NCI-H1092 treated with DMSO at 0.1 percent for 48 hours (cell line): ENCODE results near the gene NSMF.
A peak's percentile ranks its signal among the peaks of the same experiment; 100 is the strongest.
"Not testable (repeated sequence)": the region's sequence is repeated elsewhere in the genome, so short reads cannot be mapped to it uniquely, and the experiment has no call there.

Experiments used
- DNase-seq: peaks from one replicate; lab custom pipeline; 2025; lab: John Stamatoyannopoulos, UW

The NSMF gene

DNA sequence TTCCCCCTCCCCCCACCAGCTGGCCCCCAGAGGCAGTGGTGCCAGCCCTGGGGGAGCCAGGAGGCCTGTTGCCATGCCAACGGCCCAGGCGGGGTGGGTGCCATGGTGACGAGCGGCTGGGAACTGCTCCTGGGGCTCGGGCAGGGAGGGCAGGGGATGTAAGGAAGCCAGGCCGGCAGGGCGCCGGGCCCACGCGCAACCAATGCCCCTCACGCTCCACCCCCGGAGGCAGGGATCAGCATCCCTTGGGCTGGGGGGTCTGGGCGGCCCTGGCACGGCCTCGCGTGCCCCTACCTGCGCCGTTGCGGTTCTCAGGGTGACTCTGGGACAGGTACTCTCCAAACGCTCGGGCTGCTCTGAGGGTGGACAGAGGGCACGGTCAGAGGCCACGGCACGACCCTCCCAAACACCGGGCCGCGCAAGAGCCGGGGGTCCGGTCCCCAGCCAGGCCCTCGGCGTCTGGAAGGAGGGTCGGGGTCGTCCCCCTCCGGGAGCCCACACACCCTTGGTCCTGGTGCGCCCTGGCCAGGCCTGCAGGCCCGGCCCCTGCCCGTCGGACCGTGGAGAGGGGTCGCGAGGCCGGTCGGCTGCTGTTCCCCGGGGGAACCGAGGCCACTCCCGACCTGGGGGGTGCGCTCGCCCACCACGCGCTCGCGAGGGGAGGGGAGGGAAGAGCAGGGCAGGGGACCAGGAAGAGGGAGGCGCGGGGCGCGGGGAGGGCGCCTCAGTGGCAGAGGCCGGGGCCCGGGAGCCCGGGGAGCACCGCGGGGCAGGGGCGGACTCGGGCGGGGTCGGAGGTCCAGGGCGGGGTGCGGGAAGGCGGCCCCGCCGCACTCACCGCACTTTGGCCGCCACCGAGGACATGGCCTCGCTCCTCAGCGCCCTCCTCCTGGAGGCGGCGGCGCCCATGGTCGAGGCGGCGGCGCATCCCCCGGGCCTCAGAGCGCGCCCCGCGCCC, 661 bp downstream of the NSMF start:
- DNase-seq: peak; percentile 27

DNA sequence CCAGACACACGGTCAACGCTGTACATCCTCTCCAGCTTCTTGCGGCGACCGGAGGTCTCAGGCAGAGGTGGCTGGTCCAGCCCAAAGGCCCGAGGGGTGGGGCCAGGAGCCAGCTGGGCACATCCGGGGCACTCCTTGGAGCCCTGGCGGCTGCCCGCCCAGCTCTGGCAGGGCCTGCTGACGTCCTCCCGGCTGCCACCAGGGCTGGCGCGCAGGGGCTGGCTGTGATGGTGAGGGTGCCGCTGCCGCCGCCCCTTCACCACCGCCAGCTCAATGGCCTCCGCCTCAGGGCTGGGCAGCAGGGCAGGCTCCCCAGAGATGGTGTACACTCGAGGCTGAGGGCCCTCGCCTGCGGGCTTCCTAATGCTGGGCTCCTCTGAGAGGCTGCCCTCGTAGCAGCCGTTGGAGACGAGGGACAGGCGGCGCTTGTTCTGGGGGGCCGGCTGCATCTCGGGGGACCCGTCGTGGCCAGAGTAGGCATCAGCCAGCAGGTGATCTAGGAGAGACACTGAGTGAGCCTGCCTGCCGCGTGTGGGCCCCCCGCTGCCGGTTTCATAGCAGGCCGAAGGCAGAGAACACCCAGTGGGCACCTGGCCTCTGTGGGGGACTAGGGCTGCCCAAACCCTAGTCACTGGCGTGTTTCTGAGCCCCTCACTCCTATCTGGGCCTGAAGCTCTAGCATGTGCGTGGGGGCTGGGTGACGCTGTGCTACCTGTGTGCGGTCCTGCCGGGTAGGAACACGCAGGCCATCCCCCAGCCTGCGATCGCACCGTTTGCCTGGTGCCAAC, 1.5 kb downstream of the NSMF start:
- DNase-seq: no peak

DNA sequence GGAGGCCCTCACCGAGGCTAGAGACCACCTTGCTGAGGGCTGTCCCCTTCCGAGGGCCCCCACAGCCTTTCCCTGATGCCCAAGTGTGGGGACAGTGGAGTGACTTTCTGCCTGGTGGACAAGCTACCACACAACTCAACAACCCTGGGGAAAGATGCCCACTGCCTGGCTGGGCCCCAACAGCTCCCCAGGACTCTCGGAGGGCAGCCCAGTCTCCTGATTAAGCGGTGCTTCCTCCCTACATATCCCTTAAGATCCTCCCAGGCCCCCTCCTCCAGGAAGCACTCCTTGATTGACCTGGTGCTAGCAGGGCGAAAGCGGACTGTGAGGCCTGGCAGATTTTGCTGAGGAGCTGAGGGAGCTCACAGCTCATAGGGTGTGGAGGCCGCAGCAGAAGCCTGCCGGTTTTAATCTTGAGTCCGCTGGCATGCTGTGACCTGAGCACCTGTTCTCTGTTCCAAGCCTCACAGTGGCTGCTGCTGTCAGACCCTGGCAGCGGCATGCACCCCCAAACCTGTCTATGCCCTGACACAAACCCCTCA, 2.2 kb downstream of the NSMF start:
- DNase-seq: no peak

DNA sequence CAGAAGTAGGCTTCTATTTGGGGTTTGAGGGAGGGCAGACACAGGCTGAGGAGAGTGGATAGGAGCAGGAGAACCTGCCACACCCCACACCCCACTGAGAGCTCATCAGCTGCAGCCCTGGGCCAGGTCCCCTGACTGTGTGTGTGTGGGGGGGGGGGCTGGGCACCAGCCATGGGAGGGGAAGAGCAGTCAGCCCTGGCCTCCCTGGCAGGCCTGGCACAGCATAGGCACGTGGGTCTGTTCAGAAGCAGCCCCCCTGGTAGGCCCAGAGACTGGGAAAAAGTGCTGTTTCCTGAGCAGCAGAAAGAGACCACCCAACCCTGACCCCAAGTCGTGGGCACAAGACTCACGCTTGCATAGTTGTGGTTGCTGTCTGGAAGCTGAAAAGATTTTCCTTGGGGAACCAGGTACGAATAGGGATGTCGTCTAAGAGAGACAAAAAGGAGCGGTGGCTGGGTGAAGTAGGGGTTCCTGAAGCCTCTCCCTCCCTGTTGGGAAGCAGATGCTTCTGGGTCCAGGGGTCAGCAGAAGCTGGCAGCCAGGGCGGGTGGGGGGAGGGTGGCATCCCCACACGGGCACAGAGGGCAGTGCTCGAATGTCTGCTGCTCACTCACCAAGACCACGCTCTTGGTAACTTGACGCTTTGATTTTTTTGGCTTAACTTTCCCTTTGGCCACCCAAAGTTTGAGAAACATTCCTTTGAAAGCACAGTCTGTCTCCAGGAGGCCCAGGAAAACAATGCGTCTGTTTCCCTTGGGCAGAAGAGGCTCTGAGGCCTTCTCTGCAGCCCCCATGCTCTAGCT, 2.9 kb downstream of the NSMF start:
- DNase-seq: no peak

DNA sequence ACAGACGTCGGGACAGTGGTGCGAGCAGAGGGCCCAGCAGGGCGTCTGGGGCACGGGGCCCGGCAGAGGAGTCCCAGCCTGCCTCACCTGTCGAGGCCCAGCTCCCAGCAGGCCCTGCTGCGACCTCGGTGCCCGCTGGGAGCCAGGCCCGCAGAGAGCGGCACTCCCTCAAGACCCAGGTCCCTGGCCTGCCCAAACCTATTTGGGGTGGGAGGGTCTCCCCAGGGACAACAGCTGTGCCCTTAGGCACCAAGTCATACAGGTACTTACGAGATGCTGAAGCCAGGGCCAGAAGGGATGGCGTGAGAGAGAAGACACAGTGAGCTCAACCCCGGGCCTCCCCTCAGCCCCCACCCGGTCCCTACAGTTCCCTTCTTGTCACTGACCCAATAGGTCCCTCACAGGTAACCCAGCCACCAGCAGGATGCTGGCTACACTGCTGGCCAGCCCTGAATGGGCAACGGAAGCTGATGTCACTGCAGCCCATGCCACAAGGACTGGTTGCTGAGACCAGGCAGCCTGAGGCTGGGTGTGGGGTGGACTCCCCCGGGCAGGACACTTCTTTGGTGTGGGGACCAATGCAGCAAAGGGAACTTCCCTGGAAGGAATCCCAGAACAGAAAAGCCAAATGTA, 3.7 kb downstream of the NSMF start:
- no peak for DNase-seq

DNA sequence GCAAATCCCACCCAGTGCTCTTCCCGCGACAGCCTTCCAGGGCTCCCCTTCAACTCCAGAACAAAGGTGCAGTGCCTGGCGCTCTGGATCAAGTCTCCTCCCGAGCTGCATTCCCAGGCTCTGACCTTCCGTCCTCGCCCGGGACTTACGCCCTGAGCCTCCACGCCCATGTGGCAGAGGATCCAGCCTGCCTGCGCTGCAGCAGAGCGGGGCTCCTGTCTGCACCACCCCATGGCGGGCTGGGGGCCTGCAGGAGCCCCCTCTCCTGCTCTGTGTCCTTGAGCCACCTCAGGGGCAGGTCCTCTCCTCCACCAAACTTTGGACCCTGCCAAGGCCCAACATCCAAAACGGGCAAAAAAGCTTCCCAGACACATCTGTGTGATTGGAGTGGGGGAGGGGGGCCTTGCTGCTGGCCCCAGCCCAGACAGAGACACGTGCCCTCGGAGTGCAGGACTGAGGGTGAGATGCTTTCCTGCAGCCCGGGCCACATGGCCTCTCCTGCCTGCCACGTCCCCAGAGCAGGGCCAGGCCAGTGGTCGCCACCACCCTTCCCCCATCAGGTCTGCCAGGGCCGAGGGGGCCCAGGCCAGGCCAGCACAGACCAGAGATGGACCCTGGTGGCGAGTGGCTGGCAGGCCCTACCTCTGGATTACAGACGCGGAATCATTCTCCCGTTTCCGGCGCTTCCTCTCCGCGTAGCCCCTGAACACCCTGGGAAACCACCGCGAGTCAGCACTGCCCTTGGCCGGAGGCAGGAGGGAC, 4.4 kb downstream of the NSMF start:
- DNase-seq: no peak

DNA sequence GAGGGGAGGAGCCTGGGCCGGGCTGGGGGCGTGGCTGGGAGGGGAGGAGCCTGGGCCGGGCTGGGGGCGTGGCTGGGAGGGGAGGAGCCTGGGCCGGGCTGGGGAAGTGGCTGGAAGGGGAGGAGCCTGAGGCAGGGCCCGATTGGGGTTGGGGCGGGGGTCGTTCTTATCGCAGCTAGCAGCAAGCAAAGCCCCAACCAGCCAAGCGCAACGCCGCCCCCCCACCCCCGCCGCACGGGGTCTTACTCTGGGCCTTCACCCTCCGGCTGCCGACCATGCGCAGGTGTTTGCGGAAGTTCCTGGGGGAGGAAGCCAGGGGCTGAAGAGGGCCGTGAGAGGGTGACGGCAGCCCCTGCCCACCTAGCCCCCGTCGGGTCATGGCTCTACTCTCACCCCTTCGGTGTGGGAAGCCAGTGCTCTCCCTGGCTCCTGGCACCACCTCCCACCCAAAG, 5.0 kb downstream of the NSMF start:
- DNase-seq: no peak

DNA sequence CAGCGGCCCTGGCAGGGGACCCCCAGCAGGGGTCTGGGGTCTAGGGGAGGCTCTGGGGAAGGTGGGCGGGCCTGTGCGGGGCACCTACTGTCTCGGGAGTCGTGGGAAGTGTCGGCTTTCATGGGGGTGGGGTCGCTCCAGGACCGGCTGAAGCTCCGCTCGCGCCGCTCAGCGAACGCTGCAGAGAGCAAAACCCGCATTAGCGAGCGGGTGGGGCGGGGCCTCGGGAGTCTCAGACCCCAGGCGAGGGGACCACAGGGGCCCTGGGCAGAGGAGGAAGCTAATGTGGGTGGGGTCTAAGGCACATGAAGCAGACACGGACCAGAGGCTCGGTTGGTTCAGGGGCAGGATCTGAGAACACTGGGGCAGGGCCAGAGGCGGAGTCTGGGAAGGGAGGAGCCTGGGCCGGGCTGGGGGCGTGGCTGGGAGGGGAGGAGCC, 5.5 kb downstream of the NSMF start:
- no peak for DNase-seq

DNA sequence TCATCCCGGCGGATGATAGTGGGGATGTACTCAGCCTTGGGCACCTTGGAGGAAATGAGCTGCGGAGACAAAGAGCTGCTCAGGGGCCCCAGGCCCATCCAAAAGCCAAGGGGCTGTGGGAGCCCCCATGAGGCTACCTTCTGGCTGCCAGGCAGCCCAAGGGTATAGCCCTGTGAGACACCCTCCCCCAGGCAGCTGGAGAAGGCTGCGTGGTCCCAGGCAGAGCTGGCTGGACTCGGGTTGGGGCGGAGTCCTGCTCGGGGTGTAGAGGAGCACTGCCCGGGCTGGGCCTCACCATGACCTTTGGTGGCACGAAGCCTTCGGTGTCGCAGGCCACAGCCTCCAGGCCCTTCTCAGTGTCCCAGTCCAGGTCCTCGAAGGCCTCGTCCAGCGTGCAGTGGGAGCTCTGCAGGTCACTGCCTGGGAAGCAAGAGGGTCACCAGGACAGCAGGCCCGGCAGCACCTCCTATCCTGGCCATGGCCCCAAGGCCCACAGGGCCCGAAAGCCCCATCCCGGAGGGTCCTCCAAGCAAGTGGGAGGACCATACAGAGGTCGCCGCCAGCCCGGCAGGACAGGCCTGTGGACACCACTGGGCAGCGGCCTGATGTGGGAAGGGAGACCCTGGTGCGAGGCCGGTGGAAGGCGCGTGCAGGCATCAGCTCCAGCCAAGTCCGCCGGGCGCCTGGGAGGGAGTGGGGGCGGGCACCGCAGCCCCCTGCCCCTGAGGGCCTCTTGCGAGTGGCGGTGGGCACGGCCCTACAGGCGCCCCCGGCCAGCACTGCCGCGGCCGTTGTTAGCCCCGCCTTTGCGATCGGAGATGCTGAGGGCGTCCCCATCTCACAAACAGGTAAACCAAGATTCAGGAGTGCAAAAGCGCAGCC, 6.1 kb downstream of the NSMF start:
- no peak for DNase-seq

DNA sequence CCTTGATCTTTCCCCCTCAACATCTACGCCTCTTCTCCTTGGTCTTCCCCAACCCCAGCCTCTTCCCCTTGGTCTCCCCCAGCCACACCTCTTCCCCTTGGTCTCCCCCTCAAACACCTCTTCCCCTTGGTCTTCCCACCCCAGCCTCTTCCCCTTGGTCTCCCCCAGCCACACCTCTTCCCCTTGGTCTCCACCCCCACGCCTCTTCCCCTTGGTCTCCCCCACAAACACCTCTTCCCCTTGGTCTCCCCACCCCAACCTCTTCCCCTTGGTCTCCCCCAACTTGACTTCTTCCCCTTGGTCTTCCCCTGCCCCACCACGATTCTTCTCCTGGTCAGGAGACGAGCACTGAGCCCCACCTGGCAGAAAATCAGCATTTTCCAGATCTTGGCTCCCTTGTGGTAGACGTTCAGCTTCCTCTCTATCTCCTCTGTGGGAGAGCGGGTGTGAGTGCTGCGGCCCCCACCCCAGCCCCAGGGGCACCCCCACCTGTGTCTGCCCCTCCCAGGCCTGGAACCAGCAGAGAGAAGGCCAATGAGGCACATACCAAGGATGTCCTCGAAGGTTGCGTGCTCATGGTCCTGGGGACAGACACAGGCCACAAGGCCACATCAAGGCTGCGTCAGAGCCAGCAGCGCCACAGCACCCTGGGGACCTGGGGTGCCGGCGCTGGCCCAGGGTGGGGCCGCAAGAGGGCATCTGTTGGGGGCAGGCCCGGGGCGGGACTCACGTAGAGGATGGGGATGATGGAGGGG, 7.0 kb downstream of the NSMF start:
- DNase-seq: no peak

DNA sequence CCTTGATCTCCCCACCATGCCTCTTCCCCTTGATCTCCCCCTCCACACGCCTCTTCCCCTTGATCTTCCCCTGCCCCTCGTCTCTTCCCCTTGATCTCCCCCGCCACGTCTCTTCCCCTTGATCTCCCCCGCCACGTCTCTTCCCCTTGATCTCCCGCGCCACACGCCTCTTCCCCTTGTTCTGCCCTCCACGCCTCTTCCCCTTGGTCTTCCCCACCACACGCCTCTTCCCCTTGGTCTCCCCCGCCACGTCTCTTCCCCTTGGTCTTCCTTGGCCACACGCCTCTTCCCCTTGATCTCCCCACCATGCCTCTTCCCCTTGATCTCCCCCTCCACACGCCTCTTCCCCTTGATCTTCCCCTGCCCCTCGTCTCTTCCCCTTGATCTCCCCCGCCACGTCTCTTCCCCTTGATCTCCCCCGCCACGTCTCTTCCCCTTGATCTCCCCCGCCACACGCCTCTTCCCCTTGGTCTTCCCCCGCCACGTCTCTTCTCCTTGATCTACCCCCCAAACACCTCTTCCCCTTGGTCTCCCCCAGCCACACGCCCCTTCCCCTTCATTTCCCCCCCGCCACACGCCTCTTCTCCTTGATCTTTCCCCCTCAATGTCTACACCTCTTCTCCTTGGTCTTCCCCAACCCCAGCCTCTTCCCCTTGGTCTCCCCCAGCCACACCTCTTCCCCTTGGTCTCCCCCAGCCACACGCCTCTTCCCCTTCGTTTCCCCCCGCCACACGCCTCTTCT, 7.7 kb downstream of the NSMF start:
- not testable (repeated sequence) for DNase-seq

DNA sequence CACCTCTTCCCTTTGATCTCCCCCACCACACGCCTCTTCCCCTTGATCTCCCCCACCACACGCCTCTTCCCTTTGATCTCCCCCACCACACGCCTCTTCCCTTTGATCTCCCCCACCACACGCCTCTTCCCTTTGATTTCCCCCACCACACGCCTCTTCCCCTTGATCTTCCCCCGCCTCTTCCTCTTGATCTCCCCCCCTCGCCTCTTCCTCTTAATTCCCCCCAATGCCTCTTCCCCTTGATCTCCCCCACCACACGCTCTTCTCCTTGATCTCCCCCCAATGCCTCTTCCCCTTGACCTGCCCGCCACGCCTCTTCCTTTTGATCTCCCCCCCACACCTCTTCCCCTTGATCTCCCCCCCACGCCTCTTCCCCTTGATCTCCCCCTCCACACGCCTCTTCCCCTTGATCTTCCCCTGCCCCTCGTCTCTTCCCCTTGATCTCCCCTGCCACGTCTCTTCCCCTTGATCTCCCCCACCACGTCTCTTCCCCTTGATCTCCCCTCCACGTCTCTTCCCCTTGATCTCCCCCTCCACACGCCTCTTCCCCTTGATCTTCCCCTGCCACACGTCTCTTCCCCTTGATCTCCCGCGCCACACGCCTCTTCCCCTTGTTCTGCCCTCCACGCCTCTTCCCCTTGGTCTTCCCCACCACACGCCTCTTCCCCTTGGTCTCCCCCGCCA, 8.5 kb downstream of the NSMF start:
- DNase-seq: not testable (repeated sequence)

DNA sequence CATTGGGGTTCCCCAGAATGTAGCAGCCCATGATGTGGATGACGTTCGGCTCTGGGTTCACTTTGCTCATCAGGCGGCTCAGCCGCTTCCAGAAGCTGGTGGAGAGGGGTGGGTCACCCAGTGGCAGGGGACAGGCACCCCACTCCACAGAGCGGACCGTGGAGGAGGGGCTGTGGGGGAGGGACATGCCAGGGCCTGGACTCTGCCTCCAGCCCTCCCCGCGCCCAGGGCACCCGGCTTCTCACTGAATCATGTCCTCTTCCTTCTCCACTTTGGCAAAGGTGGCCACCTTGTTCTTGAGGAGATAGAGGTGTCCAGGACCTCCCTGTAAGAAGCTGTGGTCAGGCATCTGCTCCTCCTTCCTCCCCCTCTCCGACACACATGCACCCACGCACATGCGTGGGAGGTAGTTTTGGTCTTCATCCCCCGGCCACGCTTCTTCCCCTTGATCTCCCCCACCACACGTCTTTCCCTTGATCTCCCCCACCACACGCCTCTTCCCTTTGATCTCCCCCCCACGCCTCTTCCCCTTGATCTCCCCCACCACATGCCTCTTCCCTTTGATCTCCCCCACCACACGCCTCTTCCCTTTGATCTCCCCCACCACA, 9.1 kb downstream of the NSMF start:
- DNase-seq: no peak

DNA sequence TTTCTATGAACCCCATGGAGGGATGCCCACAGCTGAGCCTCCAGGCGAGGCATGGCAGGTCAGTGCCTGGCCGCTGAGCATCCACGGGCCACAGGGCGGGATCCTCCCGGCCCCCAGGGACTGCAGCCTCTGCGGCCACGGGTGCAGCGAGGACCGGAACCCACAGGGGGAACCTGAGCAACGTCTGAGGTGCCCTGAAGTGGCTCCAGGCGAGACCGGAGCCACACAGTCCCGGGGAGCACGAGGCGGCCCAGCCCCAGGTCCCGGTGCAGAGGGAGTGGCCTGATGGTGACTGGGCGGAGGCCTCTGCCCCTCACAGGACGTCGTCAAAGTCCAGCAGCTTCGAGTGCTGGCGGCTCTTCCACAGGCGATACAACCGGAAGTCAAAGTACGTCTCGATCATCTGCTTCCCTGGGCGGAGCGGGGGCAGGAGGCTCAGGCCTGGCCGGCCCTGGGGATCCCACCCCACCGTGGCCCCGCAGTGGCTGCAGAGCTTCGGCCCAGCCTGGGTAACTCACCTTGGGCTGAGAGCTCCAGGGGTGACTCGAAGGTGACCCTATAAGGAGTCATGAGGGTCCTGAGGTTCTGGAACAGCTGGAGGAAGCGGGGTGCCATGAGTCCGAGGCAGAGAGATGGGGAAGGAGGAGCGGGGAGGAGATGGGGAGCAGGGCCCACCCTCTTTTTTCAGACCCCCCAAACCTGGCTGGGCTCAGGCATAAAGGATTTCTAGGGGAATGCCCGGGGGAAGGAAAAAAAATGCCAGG, 9.9 kb downstream of the NSMF start:
- no peak for DNase-seq

DNA sequence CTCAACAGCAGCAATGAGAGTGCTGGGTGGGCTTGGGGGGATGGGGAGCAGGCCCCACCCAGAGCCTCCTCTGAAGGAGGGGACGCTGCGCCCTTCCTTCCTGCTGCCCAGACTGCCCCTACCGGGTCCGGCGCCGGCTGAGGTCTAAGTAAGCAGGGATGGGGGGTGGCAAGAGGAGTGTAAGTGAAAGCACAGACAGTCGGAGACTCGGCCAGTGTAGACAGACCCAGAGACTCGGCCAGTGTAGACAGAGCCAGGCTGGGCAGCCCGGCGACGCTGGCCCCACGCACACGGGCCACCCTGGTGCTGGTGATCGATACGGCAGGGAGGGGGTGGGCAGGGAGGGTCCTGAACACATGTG, 10.6 kb downstream of the NSMF start:
- DNase-seq: no peak
